Measurements from ENCODE around the gene SNX32. TPM values are rescaled to one million over a fixed set of nuclear protein-coding genes. Genes with fewer than 3 reads are reported as not detected.

Gene SNX32
- total and polyA plus RNA-seq, 2 of the 13 experiments (the other 11 are each of a cell fraction or from before 2014, with no cell fraction given), result 0.09 to 0.34 TPM

DNA sequence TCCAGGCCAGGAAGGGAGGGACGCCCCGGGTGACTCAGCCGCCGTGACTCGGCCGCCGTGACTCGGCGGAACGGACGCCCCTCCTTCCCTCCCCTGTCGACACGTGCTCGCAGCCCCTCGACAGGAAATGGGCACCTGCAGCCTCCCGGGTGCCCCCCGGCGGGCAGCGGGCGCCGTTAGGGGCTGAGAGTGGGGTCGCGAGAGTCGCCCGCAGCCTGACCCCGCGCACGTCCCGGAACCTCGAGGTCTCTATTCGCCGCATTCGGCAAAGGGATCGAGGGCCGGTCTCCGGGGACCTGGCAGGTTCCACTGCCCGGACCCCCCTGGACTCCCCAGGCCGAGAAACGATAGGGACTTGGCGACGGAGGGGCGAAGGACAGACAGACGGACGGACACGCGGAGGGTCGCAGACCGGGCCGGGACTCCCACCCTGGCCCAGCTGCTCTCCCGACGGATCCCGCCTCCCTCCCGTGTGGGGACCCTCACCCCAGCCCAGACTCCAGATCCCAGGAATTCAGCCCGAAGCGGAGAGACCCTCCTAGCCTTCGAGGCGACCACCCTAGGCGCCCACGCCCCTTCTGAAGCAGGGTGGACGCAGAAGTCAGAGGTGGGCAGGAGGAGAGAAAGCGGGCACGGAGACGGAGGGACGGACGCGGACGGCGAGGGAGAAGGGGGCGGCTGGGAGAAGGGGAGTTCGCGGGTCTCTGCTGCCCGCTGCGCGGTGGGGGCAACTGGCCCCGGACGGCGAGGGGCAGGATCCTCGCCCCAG, 65.8 kb downstream of the SNX32 start (continued):
- TF ChIP-seq, protein P1, sequence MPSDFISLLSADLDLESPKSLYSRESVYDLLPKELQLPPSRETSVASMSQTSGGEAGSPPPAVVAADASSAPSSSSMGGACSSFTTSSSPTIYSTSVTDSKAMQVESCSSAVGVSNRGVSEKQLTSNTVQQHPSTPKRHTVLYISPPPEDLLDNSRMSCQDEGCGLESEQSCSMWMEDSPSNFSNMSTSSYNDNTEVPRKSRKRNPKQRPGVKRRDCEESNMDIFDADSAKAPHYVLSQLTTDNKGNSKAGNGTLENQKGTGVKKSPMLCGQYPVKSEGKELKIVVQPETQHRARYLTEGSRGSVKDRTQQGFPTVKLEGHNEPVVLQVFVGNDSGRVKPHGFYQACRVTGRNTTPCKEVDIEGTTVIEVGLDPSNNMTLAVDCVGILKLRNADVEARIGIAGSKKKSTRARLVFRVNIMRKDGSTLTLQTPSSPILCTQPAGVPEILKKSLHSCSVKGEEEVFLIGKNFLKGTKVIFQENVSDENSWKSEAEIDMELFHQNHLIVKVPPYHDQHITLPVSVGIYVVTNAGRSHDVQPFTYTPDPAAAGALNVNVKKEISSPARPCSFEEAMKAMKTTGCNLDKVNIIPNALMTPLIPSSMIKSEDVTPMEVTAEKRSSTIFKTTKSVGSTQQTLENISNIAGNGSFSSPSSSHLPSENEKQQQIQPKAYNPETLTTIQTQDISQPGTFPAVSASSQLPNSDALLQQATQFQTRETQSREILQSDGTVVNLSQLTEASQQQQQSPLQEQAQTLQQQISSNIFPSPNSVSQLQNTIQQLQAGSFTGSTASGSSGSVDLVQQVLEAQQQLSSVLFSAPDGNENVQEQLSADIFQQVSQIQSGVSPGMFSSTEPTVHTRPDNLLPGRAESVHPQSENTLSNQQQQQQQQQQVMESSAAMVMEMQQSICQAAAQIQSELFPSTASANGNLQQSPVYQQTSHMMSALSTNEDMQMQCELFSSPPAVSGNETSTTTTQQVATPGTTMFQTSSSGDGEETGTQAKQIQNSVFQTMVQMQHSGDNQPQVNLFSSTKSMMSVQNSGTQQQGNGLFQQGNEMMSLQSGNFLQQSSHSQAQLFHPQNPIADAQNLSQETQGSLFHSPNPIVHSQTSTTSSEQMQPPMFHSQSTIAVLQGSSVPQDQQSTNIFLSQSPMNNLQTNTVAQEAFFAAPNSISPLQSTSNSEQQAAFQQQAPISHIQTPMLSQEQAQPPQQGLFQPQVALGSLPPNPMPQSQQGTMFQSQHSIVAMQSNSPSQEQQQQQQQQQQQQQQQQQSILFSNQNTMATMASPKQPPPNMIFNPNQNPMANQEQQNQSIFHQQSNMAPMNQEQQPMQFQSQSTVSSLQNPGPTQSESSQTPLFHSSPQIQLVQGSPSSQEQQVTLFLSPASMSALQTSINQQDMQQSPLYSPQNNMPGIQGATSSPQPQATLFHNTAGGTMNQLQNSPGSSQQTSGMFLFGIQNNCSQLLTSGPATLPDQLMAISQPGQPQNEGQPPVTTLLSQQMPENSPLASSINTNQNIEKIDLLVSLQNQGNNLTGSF (CRISPR knock-in tag; IDR thresholded peaks at IDR 0.05), result no peak; the same call in 1 of the 2 replicates
- TF ChIP-seq SP140L (CRISPR knock-in tag; IDR thresholded peaks at IDR 0.05; ENCODE audit: borderline replicate concordance), result no peak
- TF ChIP-seq, protein P2, sequence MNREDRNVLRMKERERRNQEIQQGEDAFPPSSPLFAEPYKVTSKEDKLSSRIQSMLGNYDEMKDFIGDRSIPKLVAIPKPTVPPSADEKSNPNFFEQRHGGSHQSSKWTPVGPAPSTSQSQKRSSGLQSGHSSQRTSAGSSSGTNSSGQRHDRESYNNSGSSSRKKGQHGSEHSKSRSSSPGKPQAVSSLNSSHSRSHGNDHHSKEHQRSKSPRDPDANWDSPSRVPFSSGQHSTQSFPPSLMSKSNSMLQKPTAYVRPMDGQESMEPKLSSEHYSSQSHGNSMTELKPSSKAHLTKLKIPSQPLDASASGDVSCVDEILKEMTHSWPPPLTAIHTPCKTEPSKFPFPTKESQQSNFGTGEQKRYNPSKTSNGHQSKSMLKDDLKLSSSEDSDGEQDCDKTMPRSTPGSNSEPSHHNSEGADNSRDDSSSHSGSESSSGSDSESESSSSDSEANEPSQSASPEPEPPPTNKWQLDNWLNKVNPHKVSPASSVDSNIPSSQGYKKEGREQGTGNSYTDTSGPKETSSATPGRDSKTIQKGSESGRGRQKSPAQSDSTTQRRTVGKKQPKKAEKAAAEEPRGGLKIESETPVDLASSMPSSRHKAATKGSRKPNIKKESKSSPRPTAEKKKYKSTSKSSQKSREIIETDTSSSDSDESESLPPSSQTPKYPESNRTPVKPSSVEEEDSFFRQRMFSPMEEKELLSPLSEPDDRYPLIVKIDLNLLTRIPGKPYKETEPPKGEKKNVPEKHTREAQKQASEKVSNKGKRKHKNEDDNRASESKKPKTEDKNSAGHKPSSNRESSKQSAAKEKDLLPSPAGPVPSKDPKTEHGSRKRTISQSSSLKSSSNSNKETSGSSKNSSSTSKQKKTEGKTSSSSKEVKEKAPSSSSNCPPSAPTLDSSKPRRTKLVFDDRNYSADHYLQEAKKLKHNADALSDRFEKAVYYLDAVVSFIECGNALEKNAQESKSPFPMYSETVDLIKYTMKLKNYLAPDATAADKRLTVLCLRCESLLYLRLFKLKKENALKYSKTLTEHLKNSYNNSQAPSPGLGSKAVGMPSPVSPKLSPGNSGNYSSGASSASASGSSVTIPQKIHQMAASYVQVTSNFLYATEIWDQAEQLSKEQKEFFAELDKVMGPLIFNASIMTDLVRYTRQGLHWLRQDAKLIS (CRISPR knock-in tag; IDR thresholded peaks at IDR 0.05), result no peak; the same call in 1 of the 2 replicates
- no peak for TF ChIP-seq ZNF264 (CRISPR knock-in tag; IDR thresholded peaks at IDR 0.05)
- TF ChIP-seq TBL1XR1 (IDR thresholded peaks at IDR 0.05; ENCODE audit: borderline replicate concordance, low read length, partially characterized antibody), result no peak
- peak; percentile 4; the same call in 1 of the 2 replicates for TF ChIP-seq ZNF333 (CRISPR knock-in tag; IDR thresholded peaks at IDR 0.05; ENCODE audit: borderline replicate concordance)
- TF ChIP-seq, protein P3, sequence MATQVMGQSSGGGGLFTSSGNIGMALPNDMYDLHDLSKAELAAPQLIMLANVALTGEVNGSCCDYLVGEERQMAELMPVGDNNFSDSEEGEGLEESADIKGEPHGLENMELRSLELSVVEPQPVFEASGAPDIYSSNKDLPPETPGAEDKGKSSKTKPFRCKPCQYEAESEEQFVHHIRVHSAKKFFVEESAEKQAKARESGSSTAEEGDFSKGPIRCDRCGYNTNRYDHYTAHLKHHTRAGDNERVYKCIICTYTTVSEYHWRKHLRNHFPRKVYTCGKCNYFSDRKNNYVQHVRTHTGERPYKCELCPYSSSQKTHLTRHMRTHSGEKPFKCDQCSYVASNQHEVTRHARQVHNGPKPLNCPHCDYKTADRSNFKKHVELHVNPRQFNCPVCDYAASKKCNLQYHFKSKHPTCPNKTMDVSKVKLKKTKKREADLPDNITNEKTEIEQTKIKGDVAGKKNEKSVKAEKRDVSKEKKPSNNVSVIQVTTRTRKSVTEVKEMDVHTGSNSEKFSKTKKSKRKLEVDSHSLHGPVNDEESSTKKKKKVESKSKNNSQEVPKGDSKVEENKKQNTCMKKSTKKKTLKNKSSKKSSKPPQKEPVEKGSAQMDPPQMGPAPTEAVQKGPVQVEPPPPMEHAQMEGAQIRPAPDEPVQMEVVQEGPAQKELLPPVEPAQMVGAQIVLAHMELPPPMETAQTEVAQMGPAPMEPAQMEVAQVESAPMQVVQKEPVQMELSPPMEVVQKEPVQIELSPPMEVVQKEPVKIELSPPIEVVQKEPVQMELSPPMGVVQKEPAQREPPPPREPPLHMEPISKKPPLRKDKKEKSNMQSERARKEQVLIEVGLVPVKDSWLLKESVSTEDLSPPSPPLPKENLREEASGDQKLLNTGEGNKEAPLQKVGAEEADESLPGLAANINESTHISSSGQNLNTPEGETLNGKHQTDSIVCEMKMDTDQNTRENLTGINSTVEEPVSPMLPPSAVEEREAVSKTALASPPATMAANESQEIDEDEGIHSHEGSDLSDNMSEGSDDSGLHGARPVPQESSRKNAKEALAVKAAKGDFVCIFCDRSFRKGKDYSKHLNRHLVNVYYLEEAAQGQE (IDR thresholded peaks at IDR 0.05; ENCODE audit: borderline replicate concordance in 1 of 2, low read depth in 1 of 2, low read length in 2 of 2), result no peak
- no peak; the same call in 1 of the 2 replicates for TF ChIP-seq ZBTB42 (CRISPR knock-in tag; IDR thresholded peaks at IDR 0.05)
- TF ChIP-seq ZNF441 (CRISPR knock-in tag; IDR thresholded peaks at IDR 0.05; ENCODE audit: borderline replicate concordance), result no peak
- no peak for TF ChIP-seq ZBTB8A (CRISPR knock-in tag; IDR thresholded peaks at IDR 0.05; ENCODE audit: borderline replicate concordance, low read depth)
- TF ChIP-seq ZNF367 (CRISPR knock-in tag; IDR thresholded peaks at IDR 0.05; ENCODE audit: borderline replicate concordance), result no peak
- TF ChIP-seq NR2F6 (IDR thresholded peaks at IDR 0.05), result no peak
- no peak; the same call in 1 of the 2 replicates for TF ChIP-seq NR2F6 (CRISPR knock-in tag; IDR thresholded peaks at IDR 0.05)
- no peak for TF ChIP-seq TEAD2 (CRISPR knock-in tag; IDR thresholded peaks at IDR 0.05)
- no peak for TF ChIP-seq ZNF496 (CRISPR knock-in tag; IDR thresholded peaks at IDR 0.05; ENCODE audit: insufficient replicate concordance)
- no peak for TF ChIP-seq RFX1 (IDR thresholded peaks at IDR 0.05)
- TF ChIP-seq ZNF224 (CRISPR knock-in tag; IDR thresholded peaks at IDR 0.05), result 0 out of 2 replicates have a peak, but pooled peaks have one; percentile 44
